ENCODE data around the gene KCNJ12. TPM values are rescaled to one million over a fixed set of nuclear protein-coding genes. Genes with fewer than 3 reads are reported as not detected.

Gene KCNJ12
- total RNA-seq, 1 donor from 2014 or later = 2.2 TPM

DNA sequence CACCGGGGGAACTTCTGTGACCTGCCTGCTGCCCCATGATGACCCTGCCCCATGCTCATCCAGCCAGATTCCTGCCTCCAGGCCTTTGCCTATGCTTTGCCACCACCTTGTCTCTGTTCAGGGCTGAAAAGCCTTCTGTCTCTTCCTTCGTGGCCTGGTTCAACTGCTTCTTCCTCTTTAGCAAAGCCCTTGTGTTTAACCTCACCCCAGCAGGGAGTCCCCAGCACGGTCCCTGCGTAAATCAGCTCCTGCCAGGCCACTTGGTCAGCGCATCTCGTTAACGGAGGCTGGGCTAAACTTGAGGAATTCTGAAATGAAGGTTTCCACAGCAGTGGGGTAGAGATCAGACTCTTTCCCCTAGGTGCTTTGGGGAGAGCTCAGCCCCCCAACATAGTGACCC, 16.1 kb upstream of the KCNJ12 start:
- no peak overlapping the region for H3K4me3 ChIP-seq
- no peaks in the 10 kb centered on the region for H3K36me3 ChIP-seq
- H3K27ac ChIP-seq = no peak overlapping the region
- no peaks in the 10 kb centered on the region for H3K4me1 ChIP-seq
- no peaks in the 10 kb centered on the region for H3K27me3 ChIP-seq
- intact Hi-C loops (cut with DNase I) = no loop called here
- DNase-seq (ENCODE audit: extremely low spot score in 2 of 2) = no peak
- H3K9me3 ChIP-seq = no peaks in the 10 kb centered on the region
- TF ChIP-seq POLR2AphosphoS5 (IDR thresholded peaks at IDR 0.05; ENCODE audit: insufficient read depth in 1 of 2, low read depth in 1 of 2) = no peak

DNA sequence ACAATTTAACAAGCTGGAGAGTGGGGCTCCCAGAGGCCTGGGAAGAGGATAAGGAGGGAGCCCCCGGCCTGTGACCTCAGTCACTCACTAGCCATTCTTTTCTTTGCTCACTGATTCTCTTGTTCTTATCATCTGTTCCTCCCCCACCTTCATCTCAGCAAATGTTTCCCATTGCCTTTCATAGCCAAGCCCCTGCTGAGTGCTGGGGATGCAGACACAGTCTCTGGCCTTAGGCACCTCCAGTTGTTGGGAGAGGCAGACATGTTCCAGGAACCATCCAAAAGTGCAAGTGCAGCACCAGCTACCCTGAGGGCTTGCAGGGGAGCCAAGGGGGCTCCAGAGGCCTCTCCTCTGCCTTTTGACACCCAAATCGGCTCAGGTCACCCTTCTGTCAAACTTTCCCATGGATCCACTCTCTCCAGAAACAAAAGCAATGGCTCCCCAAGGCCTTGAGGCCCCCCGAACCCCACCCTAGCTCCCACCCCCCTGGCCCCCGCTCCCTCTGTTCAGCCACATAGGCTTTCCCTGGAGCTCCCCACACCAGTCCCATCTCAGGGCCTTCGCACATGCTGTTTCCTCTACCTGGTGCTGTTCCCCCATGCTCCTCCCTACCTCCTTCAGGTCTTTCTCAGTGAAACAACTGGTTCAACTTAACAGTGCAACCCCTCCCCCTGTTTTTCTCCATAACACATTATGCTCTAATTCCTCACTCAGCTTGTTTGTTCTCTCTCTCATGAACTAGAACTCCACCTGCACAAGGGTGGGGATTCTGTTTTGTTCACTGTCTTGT, 14.9 kb upstream of the KCNJ12 start:
- intact Hi-C loops (cut with DNase I) = no loop called here
- Histone ChIP-seq H3K36me3 (no peaks in the 10 kb centered on the region), H3K9me3 (no peaks in the 10 kb centered on the region), H3K4me1 (no peaks in the 10 kb centered on the region), H3K27ac (no peak overlapping the region), H3K4me3 (no peak overlapping the region), H3K27me3 (no peaks in the 10 kb centered on the region)
- no peak for DNase-seq (ENCODE audit: extremely low spot score in 2 of 2)
- TF ChIP-seq, protein P1, sequence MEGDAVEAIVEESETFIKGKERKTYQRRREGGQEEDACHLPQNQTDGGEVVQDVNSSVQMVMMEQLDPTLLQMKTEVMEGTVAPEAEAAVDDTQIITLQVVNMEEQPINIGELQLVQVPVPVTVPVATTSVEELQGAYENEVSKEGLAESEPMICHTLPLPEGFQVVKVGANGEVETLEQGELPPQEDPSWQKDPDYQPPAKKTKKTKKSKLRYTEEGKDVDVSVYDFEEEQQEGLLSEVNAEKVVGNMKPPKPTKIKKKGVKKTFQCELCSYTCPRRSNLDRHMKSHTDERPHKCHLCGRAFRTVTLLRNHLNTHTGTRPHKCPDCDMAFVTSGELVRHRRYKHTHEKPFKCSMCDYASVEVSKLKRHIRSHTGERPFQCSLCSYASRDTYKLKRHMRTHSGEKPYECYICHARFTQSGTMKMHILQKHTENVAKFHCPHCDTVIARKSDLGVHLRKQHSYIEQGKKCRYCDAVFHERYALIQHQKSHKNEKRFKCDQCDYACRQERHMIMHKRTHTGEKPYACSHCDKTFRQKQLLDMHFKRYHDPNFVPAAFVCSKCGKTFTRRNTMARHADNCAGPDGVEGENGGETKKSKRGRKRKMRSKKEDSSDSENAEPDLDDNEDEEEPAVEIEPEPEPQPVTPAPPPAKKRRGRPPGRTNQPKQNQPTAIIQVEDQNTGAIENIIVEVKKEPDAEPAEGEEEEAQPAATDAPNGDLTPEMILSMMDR (IDR thresholded peaks at IDR 0.05) = no peak
- TF ChIP-seq POLR2AphosphoS5 (IDR thresholded peaks at IDR 0.05; ENCODE audit: insufficient read depth in 1 of 2, low read depth in 1 of 2) (no peak), POLR2A (IDR thresholded peaks at IDR 0.05) (no peak)

DNA sequence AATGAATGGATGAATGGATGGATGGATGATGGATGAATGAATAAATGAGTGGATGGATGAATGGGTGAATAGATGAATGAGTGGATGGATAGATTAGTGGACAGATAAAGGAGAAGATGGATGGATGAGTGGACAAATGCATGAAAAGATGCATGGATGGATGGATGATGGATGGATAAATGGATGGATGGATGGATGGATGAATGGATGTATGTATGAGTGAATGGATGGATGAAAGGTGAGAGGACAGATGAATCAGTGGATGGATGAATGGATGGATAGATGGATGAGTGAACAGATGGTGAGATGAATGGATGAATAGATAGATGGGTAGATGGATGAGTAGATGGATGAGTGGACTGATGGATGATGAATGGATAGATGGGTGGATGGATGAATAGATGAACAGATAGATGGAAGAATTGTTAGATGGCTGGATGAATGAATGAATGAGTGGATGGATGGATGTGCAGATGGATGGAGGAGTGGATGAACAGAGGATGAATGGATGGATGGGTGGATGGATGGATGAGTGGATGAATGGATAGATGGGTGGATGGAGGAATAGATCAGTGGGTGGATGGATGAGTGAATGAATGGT, 13.7 kb upstream of the KCNJ12 start:
- no peak overlapping the region for H3K27ac ChIP-seq
- TF ChIP-seq POLR2A (IDR thresholded peaks at IDR 0.05) (no peak), POLR2AphosphoS5 (IDR thresholded peaks at IDR 0.05; ENCODE audit: insufficient read depth in 1 of 2, low read depth in 1 of 2) (no peak)
- TF ChIP-seq, protein P1 (IDR thresholded peaks at IDR 0.05) = no peak
- H3K36me3 ChIP-seq = no peaks in the 10 kb centered on the region
- no peaks in the 10 kb centered on the region for H3K27me3 ChIP-seq
- no peaks in the 10 kb centered on the region for H3K4me1 ChIP-seq
- intact Hi-C loops (cut with DNase I) = no loop called here
- H3K9me3 ChIP-seq = no peaks in the 10 kb centered on the region
- no peak for DNase-seq (ENCODE audit: extremely low spot score in 2 of 2)
- H3K4me3 ChIP-seq = no peak overlapping the region

DNA sequence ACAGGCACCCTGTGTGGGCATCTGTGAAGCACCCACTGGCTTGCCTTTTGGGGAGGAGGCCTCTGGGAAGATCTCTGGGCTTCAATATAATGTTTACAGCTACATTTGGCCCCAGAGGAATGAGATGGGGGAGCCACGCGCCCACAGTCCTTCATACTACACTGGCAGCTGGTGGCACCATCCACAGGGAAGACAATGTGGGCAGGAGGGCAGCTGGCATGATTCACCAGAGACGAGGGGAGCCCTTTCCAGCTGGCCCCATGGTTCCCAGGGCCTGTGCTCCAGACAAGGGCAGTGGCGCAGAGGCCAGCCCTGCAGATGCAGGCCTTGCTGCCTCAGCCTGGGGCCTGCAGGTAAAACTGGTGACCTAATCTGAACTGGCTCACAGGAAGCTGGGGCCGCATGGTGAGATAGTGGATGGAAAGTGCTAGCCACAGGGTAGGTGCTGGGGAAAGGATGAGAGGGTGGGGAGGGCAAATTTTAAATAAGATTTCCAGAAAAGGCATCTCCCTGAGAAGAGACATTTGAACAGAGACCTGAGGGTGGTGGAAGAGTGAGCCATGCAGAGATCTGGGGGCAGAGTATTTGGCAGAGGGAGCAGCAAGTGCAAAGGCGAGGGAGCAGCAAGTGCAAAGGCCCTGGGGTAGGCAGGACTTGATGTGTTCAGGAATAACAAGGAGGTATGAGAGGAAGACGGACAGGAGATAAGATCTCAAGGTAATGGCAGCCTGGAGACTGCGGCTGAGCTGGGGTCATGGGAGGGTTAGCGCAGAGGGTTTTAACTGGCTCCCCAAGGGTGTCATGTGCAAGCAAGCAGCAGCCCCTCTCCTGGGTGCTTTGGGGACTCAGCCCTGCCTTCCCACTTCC, 12.1 kb upstream of the KCNJ12 start:
- Histone ChIP-seq H3K4me3 (no peak overlapping the region), H3K27ac (no peak overlapping the region), H3K27me3 (no peaks in the 10 kb centered on the region), H3K9me3 (no peaks in the 10 kb centered on the region), H3K4me1 (no peaks in the 10 kb centered on the region), H3K36me3 (no peaks in the 10 kb centered on the region)
- TF ChIP-seq POLR2AphosphoS5 (IDR thresholded peaks at IDR 0.05; ENCODE audit: insufficient read depth in 1 of 2, low read depth in 1 of 2) (no peak), POLR2A (IDR thresholded peaks at IDR 0.05) (no peak)
- TF ChIP-seq, protein P1 (IDR thresholded peaks at IDR 0.05) = no peak
- intact Hi-C loops (cut with DNase I) = no loop called here
- no peak for DNase-seq (ENCODE audit: extremely low spot score in 2 of 2)

DNA sequence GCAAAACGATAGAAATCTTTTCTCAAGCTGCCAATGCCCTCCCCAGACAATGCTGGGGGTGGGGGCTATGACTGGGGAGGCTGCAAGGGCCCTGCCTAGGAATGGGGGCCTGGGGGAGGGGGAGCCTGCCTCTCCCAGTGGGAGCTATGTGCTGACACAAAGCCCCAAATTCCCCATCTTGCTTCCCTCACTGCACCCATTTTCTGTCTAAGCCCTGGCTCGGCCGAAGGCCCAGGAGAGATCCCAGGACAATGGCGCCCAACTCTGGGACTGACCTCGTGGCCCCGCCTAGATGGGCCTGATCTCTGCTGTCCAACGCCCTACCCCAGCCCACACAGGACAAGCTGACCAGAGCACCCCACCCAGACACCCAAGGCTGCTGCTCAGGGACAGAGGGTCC, 11.1 kb upstream of the KCNJ12 start:
- intact Hi-C loops (cut with DNase I) = no loop called here
- no peaks in the 10 kb centered on the region for H3K27me3 ChIP-seq
- H3K9me3 ChIP-seq = no peaks in the 10 kb centered on the region
- DNase-seq (ENCODE audit: extremely low spot score in 2 of 2) = no peak
- TF ChIP-seq, protein P1 (IDR thresholded peaks at IDR 0.05) = no peak
- TF ChIP-seq POLR2AphosphoS5 (IDR thresholded peaks at IDR 0.05; ENCODE audit: insufficient read depth in 1 of 2, low read depth in 1 of 2) (no peak), POLR2A (IDR thresholded peaks at IDR 0.05) (no peak)
- no peaks in the 10 kb centered on the region for H3K4me1 ChIP-seq
- no peak overlapping the region for H3K27ac ChIP-seq
- H3K36me3 ChIP-seq = no peaks in the 10 kb centered on the region
- H3K4me3 ChIP-seq = no peak overlapping the region
